ENCODE results near the gene PM20D1.
"Not testable (repeated sequence)": the region's sequence is repeated elsewhere in the genome, so short reads cannot be mapped to it uniquely, and the experiment has no call there.

DNA sequence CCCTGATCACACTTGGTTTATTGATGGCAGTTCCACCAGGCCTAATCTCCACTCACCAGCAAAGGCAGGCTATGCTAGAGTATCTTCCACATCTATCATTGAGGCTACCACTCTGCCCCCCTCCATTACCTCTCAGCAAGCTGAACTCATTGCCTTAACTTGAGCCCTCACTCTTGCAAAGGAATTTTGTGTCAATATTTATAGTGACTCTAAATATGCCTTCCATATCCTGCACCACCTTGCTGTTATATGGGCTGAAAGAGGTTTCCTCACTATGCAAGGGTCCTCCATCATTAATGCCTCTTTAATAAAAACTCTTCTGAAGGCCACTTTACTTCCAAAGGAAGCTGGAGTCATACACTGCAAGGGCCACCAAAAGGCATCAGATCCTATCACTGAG lies 23.2 kb upstream of the PM20D1 start:
- TF ChIP-seq, protein P1, sequence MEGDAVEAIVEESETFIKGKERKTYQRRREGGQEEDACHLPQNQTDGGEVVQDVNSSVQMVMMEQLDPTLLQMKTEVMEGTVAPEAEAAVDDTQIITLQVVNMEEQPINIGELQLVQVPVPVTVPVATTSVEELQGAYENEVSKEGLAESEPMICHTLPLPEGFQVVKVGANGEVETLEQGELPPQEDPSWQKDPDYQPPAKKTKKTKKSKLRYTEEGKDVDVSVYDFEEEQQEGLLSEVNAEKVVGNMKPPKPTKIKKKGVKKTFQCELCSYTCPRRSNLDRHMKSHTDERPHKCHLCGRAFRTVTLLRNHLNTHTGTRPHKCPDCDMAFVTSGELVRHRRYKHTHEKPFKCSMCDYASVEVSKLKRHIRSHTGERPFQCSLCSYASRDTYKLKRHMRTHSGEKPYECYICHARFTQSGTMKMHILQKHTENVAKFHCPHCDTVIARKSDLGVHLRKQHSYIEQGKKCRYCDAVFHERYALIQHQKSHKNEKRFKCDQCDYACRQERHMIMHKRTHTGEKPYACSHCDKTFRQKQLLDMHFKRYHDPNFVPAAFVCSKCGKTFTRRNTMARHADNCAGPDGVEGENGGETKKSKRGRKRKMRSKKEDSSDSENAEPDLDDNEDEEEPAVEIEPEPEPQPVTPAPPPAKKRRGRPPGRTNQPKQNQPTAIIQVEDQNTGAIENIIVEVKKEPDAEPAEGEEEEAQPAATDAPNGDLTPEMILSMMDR (IDR thresholded peaks at IDR 0.05; ENCODE audit: insufficient read depth, low read length): not testable (repeated sequence)
- not testable (repeated sequence) for TF ChIP-seq POLR2AphosphoS5 (IDR thresholded peaks at IDR 0.05; ENCODE audit: low read depth); REST (IDR thresholded peaks at IDR 0.05; ENCODE audit: insufficient replicate concordance, low read depth); GABPA (IDR thresholded peaks at IDR 0.05; ENCODE audit: low read depth); SPI1 (IDR thresholded peaks at IDR 0.05; ENCODE audit: borderline replicate concordance, low read depth)

Data from HL-60 (cell line).